ENCODE results near the gene HMG20B. TPM values are rescaled to one million over a fixed set of nuclear protein-coding genes. Genes with fewer than 3 reads are reported as not detected.

HMG20B gene
- total RNA-seq, 1 experiment from 2014 or later: 186 TPM

DNA sequence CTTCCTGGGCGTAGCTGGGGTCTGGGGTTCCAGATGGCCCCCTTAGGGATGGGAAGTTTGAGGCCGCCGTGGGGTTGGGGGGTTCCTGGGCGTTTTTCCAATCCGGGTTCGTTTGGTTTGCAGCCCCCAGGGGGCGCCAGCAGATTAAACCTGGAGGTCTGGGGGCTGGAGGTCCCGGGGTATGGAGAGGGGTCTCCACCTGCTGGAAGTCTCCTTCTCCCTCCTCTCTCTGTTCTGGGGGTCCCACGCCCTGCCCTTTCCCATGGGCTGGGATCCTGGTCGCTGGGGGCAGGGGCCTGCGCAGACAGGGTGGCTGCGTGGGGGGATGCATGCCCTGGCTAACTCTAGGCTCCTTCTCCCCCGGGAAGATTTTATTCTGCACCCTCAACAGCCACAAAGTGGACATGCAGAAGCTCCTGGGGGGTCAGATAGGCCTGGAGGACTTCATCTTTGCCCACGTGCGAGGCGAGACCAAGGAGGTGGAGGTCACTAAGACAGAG lies 13.4 kb downstream of the HMG20B start:
- H3K9ac ChIP-seq (ENCODE audit: low read length): no peak overlapping the region
- CTCF ChIA-PET: no interaction called here
- no peak overlapping the region for H2AFZ ChIP-seq (ENCODE audit: low read depth, low read length, poor library complexity, severe bottlenecking)

DNA sequence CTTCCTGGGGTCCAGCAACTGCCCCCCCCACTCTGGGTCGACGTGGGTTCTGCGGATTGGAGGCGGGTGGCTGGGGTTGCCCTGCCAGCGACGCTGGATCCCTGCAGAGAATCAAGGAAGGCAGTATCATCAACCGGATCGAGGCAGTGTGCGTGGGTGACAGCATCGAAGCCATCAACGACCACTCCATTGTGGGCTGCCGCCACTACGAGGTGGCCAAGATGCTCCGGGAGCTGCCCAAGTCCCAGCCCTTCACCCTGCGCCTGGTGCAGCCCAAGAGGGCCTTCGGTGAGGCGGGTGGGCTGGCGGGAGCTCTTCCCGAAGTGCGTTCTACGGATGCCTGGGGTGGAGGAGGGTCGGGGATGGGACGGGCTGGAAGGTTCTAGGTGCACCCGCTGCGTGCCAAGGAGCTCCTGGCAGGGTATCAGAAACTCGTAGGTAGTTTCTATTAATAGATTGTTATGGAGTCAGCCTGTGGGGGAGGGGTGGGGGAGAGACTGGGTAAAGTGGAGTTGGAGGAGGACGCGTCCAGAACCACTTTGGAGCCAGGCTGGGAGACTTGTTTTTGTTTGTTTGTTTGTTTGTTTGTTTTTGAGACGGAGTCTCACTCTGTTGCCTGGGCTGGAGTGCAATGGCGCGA lies 14.1 kb downstream of the HMG20B start:
- TF ChIP-seq YY1 (IDR thresholded peaks at IDR 0.05; ENCODE audit: extremely low read depth, insufficient replicate concordance, low read depth, low read length) (no peak), JUND (IDR thresholded peaks at IDR 0.05) (no peak), TCF7L2 (IDR thresholded peaks at IDR 0.05; ENCODE audit: borderline replicate concordance, extremely low read depth, insufficient read depth, insufficient read length) (no peak), POLR2AphosphoS5 (IDR thresholded peaks at IDR 0.05; ENCODE audit: low read depth, low read length) (no peak), POLR2A (IDR thresholded peaks at IDR 0.05; ENCODE audit: borderline replicate concordance, extremely low read depth, insufficient read depth, insufficient read length) (no peak), FOSL1 (IDR thresholded peaks at IDR 0.05; ENCODE audit: low read depth) (no peak), SP1 (IDR thresholded peaks at IDR 0.05; ENCODE audit: low read depth) (no peak)
- no peak for ATAC-seq
- Histone ChIP-seq H3K4me3 (replicated peaks in 1 of 2; ENCODE audit: low read depth in 1 of 2, low read length in 2 of 2) (no peak overlapping the region), H3K27me3 (ENCODE audit: insufficient read depth, low read length) (no peaks in the 10 kb centered on the region), H3K9me3 (ENCODE audit: control insufficient read depth in 1 of 2, insufficient read depth in 1 of 2, low read depth in 1 of 2, low read length in 2 of 2) (no peaks in the 10 kb centered on the region), H3K9me2 (ENCODE audit: insufficient read depth) (no peaks in the 10 kb centered on the region), H3K4me1 (ENCODE audit: control insufficient read depth in 1 of 2, insufficient read depth in 2 of 2, low read length in 2 of 2) (peaks cover 0 to 9% of the 10 kb centered on the region in 2 experiments; a peak in 2 of 4 replicates), H3K27ac (ENCODE audit: low read depth, low read length) (no peak overlapping the region), H3K9ac (ENCODE audit: low read length) (no peak overlapping the region), H2AFZ (ENCODE audit: low read depth, low read length, poor library complexity, severe bottlenecking) (no peak overlapping the region), H3K4me2 (ENCODE audit: low read length) (0 out of 2 replicates have a peak overlapping the region, but pooled peaks have one; percentile 17), H4K20me1 (ENCODE audit: insufficient read depth) (no peaks in the 10 kb centered on the region), H3K79me2 (ENCODE audit: insufficient read depth, low read length) (no peaks in the 10 kb centered on the region), H3K36me3 (ENCODE audit: control insufficient read depth in 1 of 2, insufficient read depth in 2 of 2, low read length in 2 of 2) (no peaks in the 10 kb centered on the region)
- intact Hi-C loops (cut with micrococcal nuclease): loop anchor here (1.0 kb wide), 1 partner anchor 31 kb away; no protein-coding TSS in a partner anchor
- ChIA-PET CTCF (interaction anchor here (1.1 kb wide), 1 partner anchor 10 kb away, joined by 3 read pairs; no protein-coding TSS in a partner anchor), RAD21 (ENCODE audit: low non-redundant PET in 1 of 2, low total read pairs in 2 of 2, uncharacterized antibody in 2 of 2, unreplicated experiment in 2 of 2) (no interaction called here), POLR2A (interaction anchor here (1.7 kb wide), 1 partner anchor 10 kb away, joined by 6 read pairs; no protein-coding TSS in a partner anchor)
- no peak for DNase-seq (ENCODE audit: low read depth, low spot score)
- no TSS peak for BruUV-seq (replicated peaks)

More for the DNA sequence above, 13.4 kb downstream of the HMG20B start:
- POLR2A ChIA-PET: interaction anchor here (1.7 kb wide), 1 partner anchor 9 kb away, joined by 6 read pairs; no protein-coding TSS in a partner anchor
- Histone ChIP-seq H3K36me3 (ENCODE audit: control insufficient read depth in 1 of 2, insufficient read depth in 2 of 2, low read length in 2 of 2) (no peaks in the 10 kb centered on the region), H3K4me1 (ENCODE audit: control insufficient read depth in 1 of 2, insufficient read depth in 2 of 2, low read length in 2 of 2) (peaks cover 0 to 11% of the 10 kb centered on the region in 2 experiments; a peak in 2 of 4 replicates), H3K9me2 (ENCODE audit: insufficient read depth) (no peaks in the 10 kb centered on the region), H3K4me2 (ENCODE audit: low read length) (no peak overlapping the region), H3K4me3 (replicated peaks in 1 of 2; ENCODE audit: low read depth in 1 of 2, low read length in 2 of 2) (no peak overlapping the region), H4K20me1 (ENCODE audit: insufficient read depth) (no peaks in the 10 kb centered on the region), H3K27ac (ENCODE audit: low read depth, low read length) (no peak overlapping the region), H3K27me3 (ENCODE audit: insufficient read depth, low read length) (no peaks in the 10 kb centered on the region), H3K9me3 (ENCODE audit: control insufficient read depth in 1 of 2, insufficient read depth in 1 of 2, low read depth in 1 of 2, low read length in 2 of 2) (no peaks in the 10 kb centered on the region), H3K79me2 (ENCODE audit: insufficient read depth, low read length) (no peaks in the 10 kb centered on the region)
- TF ChIP-seq CEBPB (IDR thresholded peaks at IDR 0.05; ENCODE audit: low read depth): no peak
- TF ChIP-seq, protein P1, sequence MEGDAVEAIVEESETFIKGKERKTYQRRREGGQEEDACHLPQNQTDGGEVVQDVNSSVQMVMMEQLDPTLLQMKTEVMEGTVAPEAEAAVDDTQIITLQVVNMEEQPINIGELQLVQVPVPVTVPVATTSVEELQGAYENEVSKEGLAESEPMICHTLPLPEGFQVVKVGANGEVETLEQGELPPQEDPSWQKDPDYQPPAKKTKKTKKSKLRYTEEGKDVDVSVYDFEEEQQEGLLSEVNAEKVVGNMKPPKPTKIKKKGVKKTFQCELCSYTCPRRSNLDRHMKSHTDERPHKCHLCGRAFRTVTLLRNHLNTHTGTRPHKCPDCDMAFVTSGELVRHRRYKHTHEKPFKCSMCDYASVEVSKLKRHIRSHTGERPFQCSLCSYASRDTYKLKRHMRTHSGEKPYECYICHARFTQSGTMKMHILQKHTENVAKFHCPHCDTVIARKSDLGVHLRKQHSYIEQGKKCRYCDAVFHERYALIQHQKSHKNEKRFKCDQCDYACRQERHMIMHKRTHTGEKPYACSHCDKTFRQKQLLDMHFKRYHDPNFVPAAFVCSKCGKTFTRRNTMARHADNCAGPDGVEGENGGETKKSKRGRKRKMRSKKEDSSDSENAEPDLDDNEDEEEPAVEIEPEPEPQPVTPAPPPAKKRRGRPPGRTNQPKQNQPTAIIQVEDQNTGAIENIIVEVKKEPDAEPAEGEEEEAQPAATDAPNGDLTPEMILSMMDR (IDR thresholded peaks at IDR 0.05 in 2 of 3, conservative IDR thresholded peaks at IDR 0.05 in 1 of 3; ENCODE audit: borderline replicate concordance in 1 of 3, insufficient read depth in 1 of 3, low read depth in 2 of 3, low read length in 2 of 3): peak; percentile 54 to 66 (median 65); a peak in 5 of 6 replicates
- TF ChIP-seq RAD21 (IDR thresholded peaks at IDR 0.05; ENCODE audit: low read depth): peak; percentile 73
- peak; percentile 44 for ATAC-seq
- no peak for DNase-seq (ENCODE audit: low read depth, low spot score)
- RAD21 ChIA-PET (ENCODE audit: low non-redundant PET in 1 of 2, low total read pairs in 2 of 2, uncharacterized antibody in 2 of 2, unreplicated experiment in 2 of 2): no interaction called here
- BruUV-seq (replicated peaks): no TSS peak
- intact Hi-C loops (cut with micrococcal nuclease): loop anchor here (1.0 kb wide), 1 partner anchor 32 kb away; no protein-coding TSS in a partner anchor

All from HCT116 (cell line).